Fibroblast of villous mesenchyme (primary cell): ENCODE results near the gene LDHAL6B. TPM values are rescaled to one million over a fixed set of nuclear protein-coding genes. Genes with fewer than 3 reads are reported as not detected.

Experiments
- DNase-seq: peaks from one replicate; pipeline ENCODE4 v3.0.0-alpha.2; 2010; ENCODE audit warnings: low read depth
- H3K4me3 ChIP-seq: 2 replicates; pipeline ENCODE4 v1.5.1; 2011; ENCODE audit warnings: low read depth, mild to moderate bottlenecking, low read length
- total RNA-seq: library from RNA; depleted of rRNA; stranded (reverse); fragments of >200 nt; gene quantifications from 2 replicates; pipeline ENCODE4 v1.2.3, GENCODE V29; 2012
- TF ChIP-seq, protein P1 (sequence below): IDR thresholded peaks from 2 replicates; pipeline ENCODE4 v1.5.1; 2012; ENCODE audit warnings: low read depth, mild to moderate bottlenecking, low read length; ENCODE audit not compliant: insufficient read depth

LDHAL6B gene
- total RNA-seq, 1 donor, result not detected

DNA sequence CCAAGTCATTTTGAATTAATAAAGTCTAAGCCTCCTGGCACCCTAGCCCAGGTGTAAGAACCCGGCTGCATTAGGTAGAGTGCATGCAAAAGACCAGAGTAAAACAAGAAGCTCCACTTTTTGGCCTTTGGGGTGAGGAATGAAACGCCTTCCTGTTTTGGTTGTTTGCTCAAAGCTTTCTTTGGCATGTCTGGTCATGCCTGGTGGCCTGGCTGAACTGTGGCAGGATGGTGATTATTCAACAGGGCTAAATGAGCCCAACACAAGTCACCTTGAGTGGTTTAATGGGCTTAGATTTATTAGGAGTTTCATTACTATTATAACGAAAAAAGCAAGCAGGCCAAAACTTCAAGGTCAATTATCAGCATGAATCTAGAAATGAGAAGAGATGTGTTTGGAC lies 40.9 kb upstream of the LDHAL6B start:
- H3K4me3 ChIP-seq, result no peak overlapping the region
- TF ChIP-seq, protein P1, sequence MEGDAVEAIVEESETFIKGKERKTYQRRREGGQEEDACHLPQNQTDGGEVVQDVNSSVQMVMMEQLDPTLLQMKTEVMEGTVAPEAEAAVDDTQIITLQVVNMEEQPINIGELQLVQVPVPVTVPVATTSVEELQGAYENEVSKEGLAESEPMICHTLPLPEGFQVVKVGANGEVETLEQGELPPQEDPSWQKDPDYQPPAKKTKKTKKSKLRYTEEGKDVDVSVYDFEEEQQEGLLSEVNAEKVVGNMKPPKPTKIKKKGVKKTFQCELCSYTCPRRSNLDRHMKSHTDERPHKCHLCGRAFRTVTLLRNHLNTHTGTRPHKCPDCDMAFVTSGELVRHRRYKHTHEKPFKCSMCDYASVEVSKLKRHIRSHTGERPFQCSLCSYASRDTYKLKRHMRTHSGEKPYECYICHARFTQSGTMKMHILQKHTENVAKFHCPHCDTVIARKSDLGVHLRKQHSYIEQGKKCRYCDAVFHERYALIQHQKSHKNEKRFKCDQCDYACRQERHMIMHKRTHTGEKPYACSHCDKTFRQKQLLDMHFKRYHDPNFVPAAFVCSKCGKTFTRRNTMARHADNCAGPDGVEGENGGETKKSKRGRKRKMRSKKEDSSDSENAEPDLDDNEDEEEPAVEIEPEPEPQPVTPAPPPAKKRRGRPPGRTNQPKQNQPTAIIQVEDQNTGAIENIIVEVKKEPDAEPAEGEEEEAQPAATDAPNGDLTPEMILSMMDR, result no peak
- peak; percentile 60 for DNase-seq

DNA sequence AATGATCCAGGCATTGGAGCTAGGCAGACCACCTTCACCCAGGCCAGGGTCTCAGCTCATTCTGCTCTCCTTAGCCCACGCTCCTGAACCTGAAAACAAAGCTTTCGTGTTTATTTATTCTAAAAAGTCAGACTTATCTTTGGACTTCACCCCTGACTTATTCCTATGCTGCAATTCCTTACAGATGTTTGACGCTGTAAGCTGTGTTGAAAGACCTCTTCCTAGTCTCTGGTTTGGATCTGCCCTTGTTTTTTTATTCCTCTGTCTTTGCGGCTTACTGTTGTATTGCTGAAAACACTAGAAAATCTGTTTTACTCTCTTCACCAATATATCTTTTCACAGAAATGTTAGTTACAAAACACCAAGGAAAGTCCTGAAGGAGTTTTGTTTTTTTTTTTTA lies 40.5 kb upstream of the LDHAL6B start:
- DNase-seq, result peak; percentile 90
- no peak overlapping the region for H3K4me3 ChIP-seq
- TF ChIP-seq, protein P1, result no peak

DNA sequence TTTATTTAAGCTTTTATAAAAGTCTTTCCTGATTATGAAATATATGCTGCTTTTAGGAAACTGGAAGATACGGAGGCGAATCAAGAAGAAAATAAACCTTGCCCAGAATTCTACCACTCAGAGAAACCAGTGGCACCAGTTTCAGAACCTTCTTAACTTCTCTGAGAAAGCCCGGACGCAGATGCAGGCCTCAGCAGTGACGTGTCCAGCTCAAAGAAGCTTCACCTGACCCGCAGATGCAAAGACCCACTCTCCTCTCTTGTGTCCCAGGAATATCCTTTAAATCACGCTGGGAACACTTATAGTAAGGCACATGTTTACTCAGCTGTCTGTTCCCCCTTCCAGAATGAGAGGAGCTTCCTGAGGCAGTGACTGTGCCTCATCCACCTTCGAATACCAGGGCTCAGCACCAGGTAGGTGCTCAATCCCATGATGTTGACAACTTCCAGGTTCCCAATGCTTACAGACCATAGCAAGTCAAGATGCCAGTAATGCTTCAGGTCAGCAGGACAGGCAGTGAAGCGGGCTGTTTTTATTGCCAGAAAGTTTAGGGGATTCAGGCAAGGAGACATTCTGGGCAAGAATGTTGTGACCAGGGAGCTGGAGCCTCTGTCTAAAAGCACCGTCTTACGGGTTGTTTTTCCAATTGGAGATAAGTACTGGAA lies 39.9 kb upstream of the LDHAL6B start:
- DNase-seq, result no peak
- H3K4me3 ChIP-seq, result no peak overlapping the region
- TF ChIP-seq, protein P1, result no peak

GRCh38 chr15:59168536-59168935 lies 38.1 kb upstream of the LDHAL6B start:
- peak; percentile 73 for DNase-seq
- H3K4me3 ChIP-seq, result no peak overlapping the region
- TF ChIP-seq, protein P1, result no peak

DNA sequence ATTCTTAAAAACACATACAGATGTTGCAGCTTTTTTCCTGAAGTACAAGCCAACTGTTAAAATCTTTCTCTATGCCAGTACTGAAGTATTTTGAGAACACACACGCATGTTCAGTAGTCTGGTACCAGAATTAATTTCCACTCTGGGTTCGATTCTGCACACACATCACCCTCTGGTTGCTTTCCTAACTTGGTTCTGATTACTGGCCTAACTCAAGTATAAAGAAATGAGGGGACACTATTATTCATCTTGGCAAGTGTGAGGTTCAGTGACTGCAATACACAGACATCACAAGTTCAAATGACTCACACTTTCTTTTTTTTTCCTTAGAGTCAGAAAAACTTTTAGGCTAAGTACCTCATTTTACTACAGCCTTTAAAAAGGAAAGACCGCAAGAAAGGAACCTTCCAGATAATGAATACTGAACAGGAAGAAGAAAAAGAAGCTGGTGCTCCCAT lies 37.4 kb upstream of the LDHAL6B start:
- H3K4me3 ChIP-seq, result no peak overlapping the region
- TF ChIP-seq, protein P1, result no peak

DNA sequence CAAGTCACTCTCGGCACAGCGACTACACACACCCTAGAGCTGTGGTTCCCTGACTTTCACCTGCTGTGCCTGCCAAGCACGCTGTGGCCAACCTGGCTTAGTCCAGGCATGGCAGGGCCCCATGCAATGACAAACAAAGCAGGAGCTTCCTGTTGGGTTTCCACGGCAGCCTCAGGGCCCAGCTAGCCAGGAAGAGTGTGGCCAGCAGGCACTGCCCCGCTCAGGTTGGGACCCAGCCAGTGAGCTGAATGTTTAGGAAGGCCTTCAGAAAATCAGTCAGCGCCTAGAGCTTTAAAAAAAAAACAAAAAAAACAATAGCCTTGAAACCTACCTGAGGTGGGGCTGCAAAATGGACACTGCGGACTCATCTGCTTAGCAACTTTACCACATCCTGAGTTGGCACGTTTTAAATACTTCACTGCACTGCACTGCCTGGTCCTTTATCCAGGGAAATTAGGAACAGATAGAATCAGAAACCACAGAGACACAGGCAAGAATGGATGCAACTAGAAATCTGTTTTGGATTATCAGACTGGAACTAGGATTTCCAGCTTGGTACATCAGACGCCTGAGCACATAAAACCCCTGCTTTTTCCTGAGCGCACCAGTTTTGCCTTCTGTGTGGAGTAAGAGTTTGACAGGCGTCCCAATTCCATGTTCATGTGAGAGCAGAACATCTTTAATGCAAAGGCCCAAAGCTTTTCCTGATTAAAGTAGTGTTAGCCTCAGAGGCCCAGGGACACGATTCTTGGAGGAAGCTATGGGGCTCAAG lies 36.2 kb upstream of the LDHAL6B start:
- no peak overlapping the region for H3K4me3 ChIP-seq
- DNase-seq, result peak; percentile 66
- TF ChIP-seq, protein P1, result no peak

More for the DNA sequence above, 37.4 kb upstream of the LDHAL6B start:
- DNase-seq, result peak; percentile 92
